Coronary artery (tissue), 2 donors: ENCODE data around the gene AFF1.
A peak's percentile ranks its signal among the peaks of the same experiment; 100 is the strongest.
"Not testable (repeated sequence)": the region's sequence is repeated elsewhere in the genome, so short reads cannot be mapped to it uniquely, and the experiment has no call there.

Experiments used
- DNase-seq: peaks from one replicate; pipeline ENCODE4 v3.0.0-alpha.2; 2017; ENCODE audit warnings: low spot score
- H3K27ac ChIP-seq, 2 donors: fragments of 200-600 bp; sonication (generic); one replicate each; pipeline ENCODE4 v1.5.1; 2016 to 2019
- H3K4me3 ChIP-seq: fragments of 200-600 bp; sonication (generic); 2 replicates; pipeline ENCODE4 v1.5.1; 2016; ENCODE audit warnings: mild to moderate bottlenecking, moderate library complexity
- CTCF ChIP-seq: fragments of 200-600 bp; sonication (generic); IDR thresholded peaks from one replicate; pipeline ENCODE4 v1.5.1; 2019; ENCODE audit warnings: antibody characterized with exemption

The AFF1 gene

GRCh38 chr4:87031920-87032319 lies 97.1 kb downstream of the AFF1 start:
- peak overlapping the region; percentile 71 to 90 for H3K27ac ChIP-seq
- TF ChIP-seq CTCF, result no peak
- DNase-seq, result no peak
- H3K4me3 ChIP-seq, result peak overlapping the region; percentile 43

GRCh38 chr4:87032884-87033533 lies 98.2 kb downstream of the AFF1 start:
- TF ChIP-seq CTCF, result no peak

GRCh38 chr4:87033902-87034301 lies 99.1 kb downstream of the AFF1 start:
- H3K27ac ChIP-seq, result peak overlapping the region; percentile 63 to 71

More at GRCh38 chr4:87032884-87033533, 98.2 kb downstream of the AFF1 start:
- Histone ChIP-seq H3K27ac (peak overlapping the region; percentile 71 to 90), H3K4me3 (peak overlapping the region; percentile 43)
- DNase-seq, result no peak

GRCh38 chr4:87034527-87034926 lies 99.7 kb downstream of the AFF1 start:
- no peak overlapping the region for H3K4me3 ChIP-seq
- H3K27ac ChIP-seq, result peak overlapping the region in 1 of 2 donors; percentile 63
- no peak for DNase-seq
- no peak for TF ChIP-seq CTCF

More at GRCh38 chr4:87033902-87034301, 99.1 kb downstream of the AFF1 start:
- TF ChIP-seq CTCF, result no peak
- peak overlapping the region; percentile 44 for H3K4me3 ChIP-seq
- DNase-seq, result no peak

GRCh38 chr4:87035881-87036509 lies 101.2 kb downstream of the AFF1 start:
- peak overlapping the region; percentile 41 to 90 for H3K27ac ChIP-seq
- no peak for TF ChIP-seq CTCF
- no peak overlapping the region for H3K4me3 ChIP-seq
- DNase-seq, result no peak

- no peak for DNase-seq
- no peak for TF ChIP-seq CTCF
- Histone ChIP-seq H3K27ac (peak overlapping the region; percentile 41 to 90), H3K4me3 (no peak overlapping the region)
Measured at GRCh38 chr4:87036713-87037112, 101.9 kb downstream of the AFF1 start.

GRCh38 chr4:87037171-87037570 lies 102.4 kb downstream of the AFF1 start:
- Histone ChIP-seq H3K4me3 (peak overlapping the region; percentile 22), H3K27ac (peak overlapping the region; percentile 41 to 90)
- DNase-seq, result not testable (repeated sequence)
